ENCODE data around the gene CNN3.

DNA sequence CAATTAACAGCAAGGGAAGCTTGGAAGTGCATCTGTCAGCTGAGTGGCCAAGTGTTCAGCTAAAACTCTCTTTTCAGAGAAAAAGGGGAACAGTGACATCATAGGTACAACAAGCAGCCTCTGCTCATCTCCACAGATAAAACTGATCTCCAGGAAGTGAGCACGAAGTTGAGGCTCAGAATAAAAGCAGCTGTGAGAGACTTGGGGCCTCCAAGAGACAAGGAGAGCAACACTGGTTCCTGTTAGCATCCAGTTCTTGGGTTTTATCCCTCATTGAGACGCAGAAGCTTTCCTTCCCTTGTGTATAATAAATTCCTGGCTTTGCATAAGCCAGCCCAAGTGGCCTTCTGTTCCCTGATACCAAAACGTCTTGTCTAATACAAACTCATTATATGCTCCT is 20.0 kb upstream of the CNN3 start:
- TF ChIP-seq, protein P1, sequence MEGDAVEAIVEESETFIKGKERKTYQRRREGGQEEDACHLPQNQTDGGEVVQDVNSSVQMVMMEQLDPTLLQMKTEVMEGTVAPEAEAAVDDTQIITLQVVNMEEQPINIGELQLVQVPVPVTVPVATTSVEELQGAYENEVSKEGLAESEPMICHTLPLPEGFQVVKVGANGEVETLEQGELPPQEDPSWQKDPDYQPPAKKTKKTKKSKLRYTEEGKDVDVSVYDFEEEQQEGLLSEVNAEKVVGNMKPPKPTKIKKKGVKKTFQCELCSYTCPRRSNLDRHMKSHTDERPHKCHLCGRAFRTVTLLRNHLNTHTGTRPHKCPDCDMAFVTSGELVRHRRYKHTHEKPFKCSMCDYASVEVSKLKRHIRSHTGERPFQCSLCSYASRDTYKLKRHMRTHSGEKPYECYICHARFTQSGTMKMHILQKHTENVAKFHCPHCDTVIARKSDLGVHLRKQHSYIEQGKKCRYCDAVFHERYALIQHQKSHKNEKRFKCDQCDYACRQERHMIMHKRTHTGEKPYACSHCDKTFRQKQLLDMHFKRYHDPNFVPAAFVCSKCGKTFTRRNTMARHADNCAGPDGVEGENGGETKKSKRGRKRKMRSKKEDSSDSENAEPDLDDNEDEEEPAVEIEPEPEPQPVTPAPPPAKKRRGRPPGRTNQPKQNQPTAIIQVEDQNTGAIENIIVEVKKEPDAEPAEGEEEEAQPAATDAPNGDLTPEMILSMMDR (IDR thresholded peaks at IDR 0.05), result no peak
- TF ChIP-seq POLR2A (IDR thresholded peaks at IDR 0.05), result no peak

Data from uterus (tissue), 2 donors.